HG02885 (cell line): ENCODE measurements around the gene FOXRED2.
"Not testable (repeated sequence)": the region's sequence is repeated elsewhere in the genome, so short reads cannot be mapped to it uniquely, and the experiment has no call there.

Experiments used
- ATAC-seq: cut with Tn5 transposase; IDR thresholded peaks from one replicate; pipeline ENCODE4 v1.9.1; 2021; ENCODE audit warnings: mild to moderate bottlenecking; ENCODE audit not compliant: unreplicated experiment, poor library complexity

Gene FOXRED2

GRCh38 chr22:36506637-36507517 lies at the start of gene FOXRED2:
Gene FOXRED2, minus strand, starts transcription at chr22:36507040. Its CDS starts 618 bp downstream, at chr22:36506422.
- peak; percentile 90 for ATAC-seq

- no peak for ATAC-seq
Observed at GRCh38 chr22:36554098-36554497, 47.3 kb upstream of the FOXRED2 start.

GRCh38 chr22:36552289-36552688 lies 45.4 kb upstream of the FOXRED2 start:
- no peak for ATAC-seq

DNA sequence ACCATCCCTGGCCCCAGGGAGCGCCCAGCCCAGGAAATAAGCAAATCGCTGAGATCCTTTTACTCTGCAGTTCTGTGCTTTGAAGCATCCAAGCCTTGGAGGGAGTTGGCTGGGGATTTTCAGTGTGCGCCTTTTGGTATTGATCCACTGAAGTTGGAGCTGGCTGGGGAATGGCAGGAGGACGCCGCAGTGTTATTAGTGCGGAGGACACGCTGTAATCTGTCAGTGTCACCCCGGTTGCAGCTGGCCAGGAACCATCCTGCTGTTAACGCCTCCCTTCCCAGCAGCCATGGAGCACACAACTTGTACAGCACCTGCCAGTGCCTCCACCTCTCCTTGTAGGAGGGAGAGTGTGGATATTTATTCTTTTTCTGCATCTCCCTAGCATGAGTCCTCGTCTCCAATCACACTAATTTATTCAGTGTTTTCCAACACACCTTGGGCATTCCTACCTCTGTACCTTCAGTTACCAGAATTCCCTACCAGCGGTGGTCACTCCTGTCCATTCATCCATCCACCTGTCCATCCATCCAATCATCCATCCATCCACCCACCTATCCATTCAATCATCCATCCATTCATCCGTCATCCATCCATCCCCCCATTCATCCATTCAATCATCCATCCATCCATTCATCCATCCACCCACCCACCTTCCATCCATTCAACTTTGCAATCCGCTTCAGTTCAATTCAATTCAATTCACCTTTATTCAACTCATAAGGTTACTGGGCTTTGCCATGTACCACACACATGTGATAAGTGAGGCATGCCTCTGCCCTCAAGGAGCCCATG lies 44.1 kb upstream of the FOXRED2 start:
- ATAC-seq = no peak

DNA sequence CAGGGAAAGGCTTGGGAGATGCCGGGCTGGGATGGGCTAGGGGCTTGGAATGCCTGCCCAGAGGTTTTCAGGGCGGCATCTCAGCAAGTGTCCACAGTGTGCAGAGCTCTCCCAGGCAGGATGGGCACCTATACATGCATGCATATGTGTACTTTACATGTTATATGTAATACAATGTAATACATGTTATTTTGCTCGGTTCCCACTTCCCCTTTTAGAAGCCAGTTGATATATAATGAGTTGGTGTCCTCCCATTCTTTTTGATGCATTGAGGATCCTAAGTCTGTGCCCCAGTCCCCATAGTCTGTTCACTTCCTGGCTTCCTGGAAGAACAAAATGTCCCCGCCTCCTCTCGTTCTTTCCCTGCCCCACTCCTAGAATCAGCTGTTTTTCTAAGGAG lies 42.2 kb upstream of the FOXRED2 start:
- no peak for ATAC-seq

GRCh38 chr22:36548606-36549005 lies 41.8 kb upstream of the FOXRED2 start:
- ATAC-seq = no peak

DNA sequence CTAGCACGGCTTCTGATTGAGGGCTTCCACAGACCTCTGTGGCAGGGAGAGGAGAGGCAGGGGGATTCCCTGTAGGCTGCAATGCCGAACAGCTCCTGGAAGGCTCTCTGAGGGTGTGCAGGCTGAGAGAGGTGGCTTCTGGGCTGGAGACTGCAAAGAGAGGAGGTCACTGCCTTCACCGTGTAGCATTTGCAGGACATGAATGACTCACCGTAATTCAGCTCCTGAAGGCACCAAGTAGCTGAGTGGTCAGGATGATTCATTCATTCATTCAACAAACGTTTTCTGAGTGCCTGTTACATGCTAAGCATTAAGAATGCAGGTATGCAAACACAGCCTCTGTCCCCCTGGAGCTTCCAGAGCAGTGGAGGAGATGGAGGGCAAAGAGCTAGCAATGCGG lies 40.1 kb upstream of the FOXRED2 start:
- no peak for ATAC-seq

DNA sequence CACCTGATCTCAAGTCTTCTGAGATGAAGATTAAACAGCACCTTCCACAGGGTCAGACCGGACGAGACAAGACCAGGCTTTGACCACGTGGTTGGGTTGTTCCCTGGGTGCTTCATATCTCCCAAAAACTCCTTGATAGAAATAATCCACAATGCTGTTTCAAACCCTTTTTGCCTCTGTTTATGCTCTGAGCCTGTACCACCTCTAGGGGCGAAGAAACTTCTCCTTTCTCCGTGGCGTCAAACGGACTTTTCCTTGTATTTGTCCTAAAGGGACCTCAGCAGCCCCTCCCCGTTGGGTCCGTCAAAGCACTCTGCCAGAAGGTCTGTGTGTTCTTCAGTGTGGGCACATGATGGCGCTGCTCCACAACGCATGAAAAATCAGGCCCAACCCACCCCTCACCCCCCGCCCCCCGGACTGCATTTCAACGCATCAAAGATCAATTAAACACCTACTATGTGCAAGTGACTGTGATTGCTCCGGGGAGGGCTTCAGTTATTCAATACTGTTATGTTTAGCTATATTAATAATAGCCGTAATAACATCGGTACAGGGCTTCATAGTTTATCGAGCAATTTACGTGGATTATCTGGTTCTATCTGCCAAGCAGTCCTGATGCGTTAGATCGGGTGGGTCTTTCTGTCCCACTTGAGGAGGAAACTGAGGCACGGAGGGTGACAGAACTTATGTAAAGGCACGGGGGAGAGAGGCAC lies 39.4 kb upstream of the FOXRED2 start:
- ATAC-seq = no peak

DNA sequence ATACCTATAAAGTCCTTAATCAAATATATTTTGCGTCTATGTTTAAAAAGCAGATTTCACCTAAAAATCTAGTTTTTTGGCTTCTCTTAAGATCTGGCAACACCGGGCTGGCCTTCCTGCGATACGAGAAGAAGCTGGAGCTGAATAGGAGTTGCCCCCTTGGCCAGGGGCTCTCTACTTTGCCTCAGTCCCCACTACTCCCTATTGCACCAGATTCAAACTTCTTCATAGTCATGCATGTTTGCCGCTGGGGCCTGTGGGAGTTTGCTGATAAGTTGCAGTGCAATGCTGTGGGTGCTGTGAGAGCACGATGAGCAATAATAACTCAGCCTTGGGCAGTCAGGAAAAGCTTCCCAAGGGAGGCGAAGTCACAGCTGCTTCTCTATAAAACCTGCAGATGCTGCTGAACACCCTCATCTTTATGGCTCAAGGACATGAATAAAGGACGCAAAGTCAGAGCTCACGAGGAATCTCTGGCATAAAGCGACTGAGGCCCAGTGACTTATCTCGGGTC lies 37.3 kb upstream of the FOXRED2 start:
- ATAC-seq = no peak

DNA sequence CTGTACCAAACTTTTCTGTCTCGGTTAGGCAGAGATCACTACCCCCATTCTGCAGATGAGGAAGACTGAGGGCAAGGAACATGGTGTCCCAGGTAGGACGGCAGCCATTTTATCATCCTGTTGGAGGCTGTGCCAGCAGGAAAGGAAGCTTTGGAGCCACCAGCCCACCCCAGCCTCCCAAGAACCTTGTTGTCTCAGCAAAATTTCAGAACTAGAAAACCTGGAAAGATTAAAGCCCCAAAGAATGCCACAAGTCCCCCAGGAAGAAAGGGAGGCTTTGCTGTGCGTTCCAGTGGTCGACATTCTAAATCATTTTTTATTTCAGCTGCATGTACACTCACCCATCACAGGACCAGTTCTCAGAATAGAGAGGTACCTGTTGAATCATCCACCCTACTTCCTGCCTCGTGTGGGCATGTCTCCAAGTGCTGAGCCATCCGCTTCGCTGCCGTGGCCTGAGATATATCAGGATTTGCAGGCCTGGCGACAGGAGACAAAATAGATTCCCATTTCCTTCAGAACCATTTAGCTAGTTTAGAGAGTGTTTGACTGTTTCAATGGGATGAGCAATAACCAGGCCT lies 35.1 kb upstream of the FOXRED2 start:
- no peak for ATAC-seq

DNA sequence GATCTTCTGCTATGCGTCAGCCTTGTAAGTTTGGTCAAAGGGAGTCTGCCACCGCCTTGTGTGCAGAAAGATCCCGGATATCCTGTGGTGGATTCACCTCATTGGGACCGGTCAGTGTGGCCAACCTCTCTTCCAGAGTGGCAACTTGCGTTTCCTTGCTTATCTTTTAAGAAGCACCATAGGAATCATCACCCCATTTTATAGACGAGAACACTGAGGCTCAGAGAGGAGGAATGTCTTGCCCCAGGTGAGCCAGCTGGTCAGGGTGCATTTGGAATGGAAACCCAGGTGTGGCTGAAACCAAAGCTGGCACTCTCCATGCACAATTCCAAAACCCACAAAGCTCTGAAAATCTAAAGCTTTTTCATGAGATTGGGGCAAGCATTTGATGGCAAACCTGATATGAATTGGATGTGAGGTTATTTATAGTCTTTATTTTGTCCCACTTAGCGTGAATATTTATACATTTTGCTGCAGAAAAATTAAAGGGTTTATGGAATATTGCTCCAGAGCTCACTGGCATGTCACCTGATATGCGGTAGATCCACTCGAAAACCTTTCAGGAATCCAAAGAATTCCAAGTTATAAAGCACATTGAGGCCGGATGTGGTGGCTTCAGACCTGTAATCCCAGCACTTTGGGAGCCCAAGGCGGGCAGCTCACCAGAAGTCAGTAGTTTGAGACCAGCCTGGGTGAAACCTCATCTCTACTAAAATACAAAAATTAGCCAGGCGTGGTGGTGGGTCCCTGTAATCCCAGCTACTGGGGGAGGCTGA lies 34.2 kb upstream of the FOXRED2 start:
- no peak for ATAC-seq

DNA sequence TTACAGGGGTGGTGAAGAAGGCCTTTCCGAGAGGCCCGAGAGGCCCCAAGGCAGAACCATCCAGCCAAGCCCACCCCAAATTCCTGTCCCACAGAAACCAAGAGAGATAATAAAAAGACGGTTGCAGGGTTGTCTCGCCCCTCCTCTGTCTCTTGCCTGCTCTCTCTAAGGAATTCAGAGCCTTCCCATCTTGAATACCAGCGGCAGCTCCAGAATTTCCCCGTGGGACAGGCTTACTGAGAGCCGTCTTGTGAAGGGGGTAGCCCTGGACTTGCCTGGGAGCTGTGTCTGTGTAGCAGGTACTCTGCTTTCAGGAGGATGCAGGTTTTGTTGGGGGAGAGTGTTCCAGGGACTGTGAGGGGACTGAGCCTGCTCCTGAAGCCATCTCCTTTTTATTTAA lies 31.7 kb upstream of the FOXRED2 start:
- ATAC-seq = no peak

GRCh38 chr22:36536717-36537116 lies 29.9 kb upstream of the FOXRED2 start:
- ATAC-seq = no peak

DNA sequence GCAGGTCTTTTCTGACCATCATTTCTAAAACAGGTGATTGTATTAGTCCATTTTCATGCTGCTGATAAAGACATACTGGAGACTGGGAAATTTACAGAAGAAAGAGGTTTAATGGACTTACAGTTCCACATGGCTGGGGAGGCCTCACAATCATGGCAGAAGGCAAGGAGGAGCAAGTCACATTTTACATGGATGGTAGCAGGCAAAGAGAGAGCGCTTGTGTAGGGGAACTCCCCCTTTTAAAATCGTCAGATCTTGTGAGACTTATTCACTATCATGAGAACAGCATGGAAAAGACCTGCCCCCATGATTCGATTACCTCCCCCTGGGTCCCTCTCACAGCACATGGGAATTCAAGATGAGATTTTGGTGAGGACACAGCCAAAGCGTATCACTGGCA lies 26.5 kb upstream of the FOXRED2 start:
- ATAC-seq = not testable (repeated sequence)

GRCh38 chr22:36532466-36532865 lies 25.6 kb upstream of the FOXRED2 start:
- no peak for ATAC-seq

DNA sequence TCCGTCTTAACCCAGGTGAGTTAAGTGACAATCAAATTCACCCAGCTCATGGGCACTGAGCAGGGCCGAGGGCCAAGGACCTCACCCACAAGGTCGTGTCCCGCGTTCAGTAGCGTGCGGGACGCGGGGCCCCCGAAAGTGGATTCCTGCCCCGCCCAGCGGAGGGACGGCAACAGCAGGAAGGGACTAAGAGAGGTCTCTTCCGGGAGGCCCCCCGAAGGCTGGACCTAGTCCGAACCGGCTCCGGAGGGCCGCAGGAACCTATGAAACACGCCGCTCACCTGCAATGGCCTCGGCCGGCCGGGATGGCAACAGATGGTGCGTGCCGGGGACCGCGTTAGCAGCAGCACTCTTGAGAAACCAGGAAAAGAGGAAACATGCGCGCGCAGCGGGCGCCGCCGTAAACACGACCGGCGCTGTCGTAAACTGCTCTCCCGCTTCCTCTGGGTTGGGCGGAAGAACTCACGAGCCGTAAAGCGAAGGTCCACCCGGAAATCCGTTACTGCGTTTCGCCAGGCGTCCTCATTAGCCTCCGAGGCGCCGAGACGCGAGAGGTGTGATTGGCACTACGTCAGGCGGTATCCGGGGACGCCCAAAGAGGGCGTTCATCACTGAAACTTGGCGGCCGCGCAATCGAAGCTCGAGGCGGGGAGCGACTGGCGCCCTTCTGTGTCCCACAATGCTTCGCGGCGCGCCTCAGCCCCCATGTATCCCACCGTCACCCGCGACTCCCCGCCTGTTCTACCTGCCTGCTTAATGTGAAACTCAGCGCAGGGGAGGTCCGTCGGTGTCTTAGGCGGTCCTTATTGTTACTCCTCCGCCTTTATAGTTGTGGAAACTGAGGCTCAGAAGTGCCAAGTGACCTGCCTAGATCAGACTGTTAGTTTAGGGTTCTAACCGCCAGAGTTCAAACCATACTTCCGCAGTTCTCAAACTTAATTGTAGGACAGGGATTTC lies 22.2 kb upstream of the FOXRED2 start, which contains the start of gene EIF3D:
Gene EIF3D (minus strand): TSS at position 372 of the 957 bp plus-strand sequence. CDS start 3,045 bp downstream, outside the sequence.
- peak; percentile 93 for ATAC-seq

GRCh38 chr22:36528341-36528740 lies 21.5 kb upstream of the FOXRED2 start:
- no peak for ATAC-seq

DNA sequence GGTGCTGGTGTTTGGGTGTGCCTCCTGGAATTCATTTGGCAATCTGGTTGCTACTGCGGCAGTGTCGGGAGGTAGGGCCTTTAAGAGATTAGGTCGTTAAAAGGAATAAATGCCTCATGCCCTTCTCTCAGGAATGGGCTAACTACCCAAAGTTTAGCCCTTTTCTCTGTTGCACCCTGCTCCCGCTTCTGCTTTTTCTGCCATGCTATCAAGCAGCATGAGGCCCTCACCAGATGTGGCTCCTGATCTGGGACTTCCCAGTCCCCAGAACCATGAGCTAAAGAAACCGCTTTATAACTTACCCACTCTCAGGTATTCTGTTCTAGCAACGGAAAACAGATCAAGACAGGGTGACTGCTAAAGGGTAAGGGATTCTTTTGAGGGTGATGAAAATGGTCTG lies 15.8 kb upstream of the FOXRED2 start:
- ATAC-seq = no peak
